NB4 (cell line): ENCODE data around the gene UNC5A.

Experiments
- TF ChIP-seq, protein P1 (sequence below): IDR thresholded peaks from one replicate; pipeline ENCODE4 v1.5.1; 2012; ENCODE audit warnings: low read depth, low read length
- TF ChIP-seq, protein P2 (sequence below): IDR thresholded peaks from 2 replicates; pipeline ENCODE4 v1.6.1; 2011; ENCODE audit warnings: low read depth, low read length

DNA sequence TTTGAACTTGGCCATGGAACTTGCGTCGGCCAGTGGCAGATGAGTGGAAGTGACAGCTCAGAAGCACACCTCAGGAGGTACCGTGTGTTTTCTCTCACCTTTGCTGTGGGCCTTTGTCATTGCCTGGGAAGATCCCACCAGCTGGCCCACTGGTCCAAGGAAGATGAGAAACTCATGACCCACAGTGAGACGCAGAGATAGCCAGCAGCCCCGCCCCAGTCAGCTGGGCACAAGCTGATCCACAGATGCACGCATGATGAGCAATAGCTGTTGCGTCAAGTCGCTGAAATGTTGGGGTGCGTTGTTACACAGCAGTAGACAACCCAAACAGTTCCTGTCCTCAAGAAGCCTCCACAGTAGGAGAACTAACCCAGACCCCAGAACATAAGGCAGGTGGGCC is 30.8 kb upstream of the UNC5A start:
- TF ChIP-seq, protein P1, sequence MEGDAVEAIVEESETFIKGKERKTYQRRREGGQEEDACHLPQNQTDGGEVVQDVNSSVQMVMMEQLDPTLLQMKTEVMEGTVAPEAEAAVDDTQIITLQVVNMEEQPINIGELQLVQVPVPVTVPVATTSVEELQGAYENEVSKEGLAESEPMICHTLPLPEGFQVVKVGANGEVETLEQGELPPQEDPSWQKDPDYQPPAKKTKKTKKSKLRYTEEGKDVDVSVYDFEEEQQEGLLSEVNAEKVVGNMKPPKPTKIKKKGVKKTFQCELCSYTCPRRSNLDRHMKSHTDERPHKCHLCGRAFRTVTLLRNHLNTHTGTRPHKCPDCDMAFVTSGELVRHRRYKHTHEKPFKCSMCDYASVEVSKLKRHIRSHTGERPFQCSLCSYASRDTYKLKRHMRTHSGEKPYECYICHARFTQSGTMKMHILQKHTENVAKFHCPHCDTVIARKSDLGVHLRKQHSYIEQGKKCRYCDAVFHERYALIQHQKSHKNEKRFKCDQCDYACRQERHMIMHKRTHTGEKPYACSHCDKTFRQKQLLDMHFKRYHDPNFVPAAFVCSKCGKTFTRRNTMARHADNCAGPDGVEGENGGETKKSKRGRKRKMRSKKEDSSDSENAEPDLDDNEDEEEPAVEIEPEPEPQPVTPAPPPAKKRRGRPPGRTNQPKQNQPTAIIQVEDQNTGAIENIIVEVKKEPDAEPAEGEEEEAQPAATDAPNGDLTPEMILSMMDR: no peak
- TF ChIP-seq, protein P2, sequence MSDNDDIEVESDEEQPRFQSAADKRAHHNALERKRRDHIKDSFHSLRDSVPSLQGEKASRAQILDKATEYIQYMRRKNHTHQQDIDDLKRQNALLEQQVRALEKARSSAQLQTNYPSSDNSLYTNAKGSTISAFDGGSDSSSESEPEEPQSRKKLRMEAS: no peak
